Stimulated activated CD8-positive, alpha-beta memory T cell treated with anti-CD3 and anti-CD28 coated beads, Interleukin-4, amount 100 ng/mL, for 48 hours (primary cell): ENCODE data around the gene FAM193B.
"Not testable (repeated sequence)": the region's sequence is repeated elsewhere in the genome, so short reads cannot be mapped to it uniquely, and the experiment has no call there.

Experiments used
- DNase-seq: peaks from one replicate; pipeline ENCODE4 v3.0.0-alpha.2; 2020

FAM193B gene

DNA sequence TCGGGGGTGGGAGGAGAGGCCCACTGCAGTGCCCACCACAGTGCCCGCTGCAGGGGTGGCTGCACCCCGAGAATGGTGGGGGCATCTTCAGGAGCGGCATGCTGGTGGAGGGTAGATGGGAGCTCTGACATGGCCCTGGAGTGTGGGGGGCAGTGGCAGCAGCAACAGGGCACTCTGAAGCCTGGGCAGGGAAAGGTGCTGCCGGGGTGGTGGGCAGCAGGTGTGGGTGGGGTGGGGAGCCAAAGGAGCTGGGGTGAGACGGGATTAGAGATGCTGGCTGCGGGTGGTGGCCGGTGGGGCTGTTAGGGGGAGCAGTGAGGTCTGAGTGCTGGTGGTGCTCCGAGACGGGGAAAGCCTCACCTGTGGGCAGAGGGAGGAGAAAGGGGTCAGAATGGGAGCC is 18.0 kb downstream of the FAM193B start:
- DNase-seq, result no peak

DNA sequence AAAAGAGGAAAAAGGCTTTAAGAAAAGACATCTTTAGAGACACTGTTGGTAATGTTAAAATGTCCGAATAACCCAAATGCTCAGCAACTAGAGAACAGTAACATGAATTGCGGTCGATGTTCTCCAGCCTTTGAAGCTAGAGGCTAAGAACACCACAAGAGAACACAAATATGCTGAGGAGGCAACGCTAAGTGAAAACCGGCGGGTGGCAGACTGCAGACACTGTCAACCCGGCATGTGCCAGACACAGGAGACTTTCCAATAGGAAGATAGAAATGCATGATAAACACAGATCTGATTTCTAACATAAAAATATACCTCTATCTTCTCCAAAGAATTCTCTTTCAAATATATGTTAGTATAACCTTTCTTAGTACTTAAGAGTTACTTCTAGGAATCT is 19.2 kb downstream of the FAM193B start:
- no peak for DNase-seq

DNA sequence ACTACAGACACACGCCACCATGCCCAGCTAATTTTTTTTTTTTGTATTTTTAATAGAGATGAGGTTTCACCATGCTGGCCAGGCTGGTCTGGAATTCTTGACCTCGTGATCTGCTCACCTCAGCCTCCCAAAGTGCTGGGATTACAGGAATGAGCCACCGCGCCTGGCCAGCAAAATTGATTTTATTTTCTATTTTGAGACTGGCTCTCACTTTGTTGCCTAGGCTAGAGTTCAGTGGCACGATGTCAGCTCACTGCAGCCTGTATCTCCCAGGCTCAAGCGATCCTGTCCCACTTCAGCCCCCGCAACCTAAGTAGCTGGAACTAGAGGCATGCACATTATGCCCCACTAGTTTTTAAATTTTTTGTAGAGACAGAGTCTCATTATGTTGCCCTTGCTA is 19.9 kb downstream of the FAM193B start:
- DNase-seq, result not testable (repeated sequence)

DNA sequence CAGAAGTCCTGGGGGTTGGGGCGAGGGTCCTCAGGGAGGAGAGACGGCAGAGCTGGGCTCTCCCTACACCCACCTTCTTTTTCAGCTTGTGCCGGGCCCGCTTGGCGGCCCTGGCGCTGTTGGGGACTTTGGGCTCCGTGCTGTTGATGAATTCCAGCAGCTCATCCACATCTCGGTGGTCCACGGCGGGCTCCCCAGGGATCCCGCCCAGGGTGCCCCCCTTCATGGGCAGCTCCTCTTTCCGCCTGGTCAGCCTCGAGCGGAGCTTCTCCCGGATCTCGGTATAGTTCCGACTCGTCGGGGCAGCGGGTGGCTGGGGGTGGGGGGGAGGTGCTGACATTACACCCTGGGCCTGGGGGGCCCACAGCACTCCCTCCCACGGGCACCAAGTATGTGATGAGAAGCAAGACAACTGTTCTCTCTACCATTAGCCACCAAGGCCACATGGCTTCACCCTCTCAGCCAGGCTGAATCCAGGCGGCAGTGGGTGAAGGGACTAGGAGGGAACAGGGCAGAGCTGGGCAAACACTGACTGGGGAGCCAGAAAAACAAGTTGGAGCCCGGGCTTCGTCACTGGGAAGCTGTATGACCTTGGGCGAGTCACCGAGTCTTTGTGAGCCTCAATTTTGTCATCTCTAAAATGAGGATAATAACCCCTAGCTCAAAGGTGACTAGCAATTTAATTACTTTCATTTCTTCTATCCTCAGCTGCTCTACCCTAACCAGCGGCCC is 23.0 kb downstream of the FAM193B start:
- DNase-seq, result no peak

DNA sequence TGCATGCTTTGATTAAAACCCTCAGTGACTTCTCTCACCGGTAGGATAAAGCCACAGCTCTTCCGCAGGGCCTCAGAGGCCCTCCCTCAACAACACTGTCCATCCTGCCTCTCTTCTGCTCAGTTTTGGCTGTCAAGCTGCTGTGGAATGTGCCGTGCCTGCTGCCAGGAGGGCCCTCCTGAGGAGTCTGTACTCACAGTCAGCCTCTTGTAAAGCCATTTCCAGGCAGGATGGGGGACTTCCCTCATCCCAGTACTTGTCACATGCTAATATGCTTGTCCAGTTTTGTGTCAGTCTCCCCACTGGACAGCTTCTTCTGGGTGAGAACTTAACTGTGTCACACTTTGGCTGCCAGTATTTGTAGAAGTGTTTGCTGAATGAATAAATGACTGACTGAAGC is 23.7 kb downstream of the FAM193B start:
- DNase-seq, result no peak

DNA sequence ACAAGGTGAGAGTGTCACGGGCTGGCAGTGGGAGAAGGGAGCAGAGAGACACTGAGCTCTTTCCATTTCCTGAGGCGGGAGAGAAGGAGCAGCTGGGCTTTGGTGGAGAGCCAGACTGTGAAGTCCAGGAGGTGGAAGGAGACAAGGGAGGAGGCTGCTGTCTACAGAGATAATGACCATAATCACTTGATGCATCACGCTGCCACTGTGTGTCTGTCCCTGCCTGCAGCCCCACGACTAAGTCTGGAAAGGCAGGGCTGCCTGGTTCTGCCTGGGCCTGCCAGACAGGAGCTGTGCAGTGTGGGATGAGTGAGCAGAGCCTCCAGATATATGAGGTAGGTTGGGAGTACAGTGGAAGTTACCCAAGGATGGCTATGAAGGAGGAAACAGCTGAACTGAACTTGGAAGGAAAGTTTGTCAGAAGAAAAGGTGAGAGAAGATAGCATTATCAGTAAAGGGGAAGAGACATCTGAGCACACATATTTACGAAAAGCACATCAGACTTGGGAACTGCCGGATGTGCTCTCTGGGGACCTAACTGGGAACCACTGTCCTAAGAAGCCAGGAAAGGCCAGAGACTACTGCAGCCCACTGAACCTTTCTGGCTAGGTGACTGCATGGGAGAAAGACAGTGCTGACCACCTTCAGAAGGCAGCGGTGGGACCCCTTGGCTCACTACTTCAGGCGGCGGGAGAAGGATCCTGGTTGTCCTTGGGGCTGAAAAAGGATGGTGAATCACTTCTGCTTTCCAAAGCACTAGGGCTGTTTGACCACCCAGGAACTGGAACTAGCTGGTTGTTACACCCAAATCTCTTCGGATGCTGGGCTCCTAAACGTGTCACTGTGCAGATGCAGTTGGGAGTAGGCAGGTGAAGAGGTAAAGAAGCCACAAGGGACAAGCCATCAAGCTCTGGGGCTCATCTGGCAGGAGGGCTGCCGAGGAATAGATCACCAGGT is 24.8 kb downstream of the FAM193B start:
- DNase-seq, result no peak

DNA sequence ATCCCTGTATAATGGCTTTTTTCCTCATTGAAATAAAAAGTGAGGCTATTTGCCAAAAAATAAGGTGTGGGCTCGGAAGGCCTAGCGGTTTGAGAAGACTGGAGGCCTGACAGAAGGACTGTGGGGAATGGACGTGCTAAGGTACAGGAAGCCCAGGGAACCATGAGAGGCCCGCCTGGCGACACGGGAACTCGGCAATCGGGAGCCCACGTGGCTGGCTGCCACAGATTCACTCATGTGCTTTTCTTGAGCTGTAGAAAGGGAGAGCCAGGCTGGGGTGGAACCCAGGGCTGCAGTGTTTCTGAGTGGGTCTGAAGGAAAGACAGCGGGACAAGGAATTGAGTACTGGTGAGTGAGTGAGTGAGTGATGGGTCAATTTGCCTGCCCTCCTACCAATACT is 25.7 kb downstream of the FAM193B start:
- DNase-seq, result no peak

DNA sequence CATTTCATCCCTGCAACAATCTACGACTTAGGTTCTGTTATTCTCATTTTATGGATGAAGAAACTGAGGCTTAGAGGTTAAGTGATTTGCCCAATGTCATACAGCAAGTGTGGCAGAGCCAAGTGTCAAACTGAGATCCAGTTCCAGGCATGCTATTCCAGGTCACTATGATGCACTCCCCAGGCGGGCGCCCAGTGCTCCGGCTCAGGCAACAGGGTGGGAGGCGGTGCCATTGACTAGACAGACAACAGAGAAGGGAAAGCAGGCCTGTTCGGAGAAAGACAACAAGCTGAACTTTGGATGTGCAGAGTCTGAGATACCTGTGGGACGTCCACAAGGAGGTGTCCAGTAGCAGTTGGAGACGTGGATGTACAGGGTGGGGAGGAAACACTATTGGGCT is 26.8 kb downstream of the FAM193B start:
- no peak for DNase-seq

DNA sequence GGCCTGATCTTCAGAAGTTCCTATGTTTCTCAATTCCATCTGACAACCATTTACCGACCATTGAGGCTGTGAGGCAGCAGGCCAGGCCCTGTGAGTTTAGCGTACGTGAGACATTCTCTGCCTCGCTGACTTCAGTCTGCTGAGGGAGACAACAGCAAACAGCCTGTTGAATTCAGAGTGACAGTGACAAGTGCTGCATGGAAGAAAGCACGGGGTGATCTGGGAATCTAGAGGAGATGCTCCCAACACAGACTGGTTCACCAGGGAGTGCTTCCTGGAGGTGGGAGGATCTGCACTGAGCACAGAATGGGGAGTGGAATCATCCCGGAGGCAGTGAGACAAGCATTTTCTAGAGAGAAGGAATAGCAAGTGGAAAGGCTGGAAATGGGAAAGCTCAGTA is 27.6 kb downstream of the FAM193B start:
- DNase-seq, result no peak

DNA sequence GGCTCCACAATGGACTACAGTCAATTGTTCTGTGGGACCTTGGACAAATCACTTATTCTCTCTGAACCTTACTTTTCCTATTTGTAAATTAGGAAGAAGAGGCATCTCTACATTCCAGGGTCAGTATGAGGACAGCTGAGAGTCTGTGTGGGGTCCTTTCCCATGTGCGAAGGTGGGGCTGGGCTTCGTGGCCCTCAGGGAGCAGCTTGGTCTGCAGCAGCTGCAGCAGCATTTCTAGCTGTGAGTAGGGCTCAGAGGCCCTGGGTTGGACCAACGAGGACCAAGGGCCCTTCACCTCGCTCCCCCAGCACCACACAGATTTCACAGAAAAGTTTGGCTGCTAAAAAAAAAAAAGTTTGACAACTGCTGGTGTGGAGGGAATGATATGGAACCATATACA is 28.2 kb downstream of the FAM193B start:
- no peak for DNase-seq

DNA sequence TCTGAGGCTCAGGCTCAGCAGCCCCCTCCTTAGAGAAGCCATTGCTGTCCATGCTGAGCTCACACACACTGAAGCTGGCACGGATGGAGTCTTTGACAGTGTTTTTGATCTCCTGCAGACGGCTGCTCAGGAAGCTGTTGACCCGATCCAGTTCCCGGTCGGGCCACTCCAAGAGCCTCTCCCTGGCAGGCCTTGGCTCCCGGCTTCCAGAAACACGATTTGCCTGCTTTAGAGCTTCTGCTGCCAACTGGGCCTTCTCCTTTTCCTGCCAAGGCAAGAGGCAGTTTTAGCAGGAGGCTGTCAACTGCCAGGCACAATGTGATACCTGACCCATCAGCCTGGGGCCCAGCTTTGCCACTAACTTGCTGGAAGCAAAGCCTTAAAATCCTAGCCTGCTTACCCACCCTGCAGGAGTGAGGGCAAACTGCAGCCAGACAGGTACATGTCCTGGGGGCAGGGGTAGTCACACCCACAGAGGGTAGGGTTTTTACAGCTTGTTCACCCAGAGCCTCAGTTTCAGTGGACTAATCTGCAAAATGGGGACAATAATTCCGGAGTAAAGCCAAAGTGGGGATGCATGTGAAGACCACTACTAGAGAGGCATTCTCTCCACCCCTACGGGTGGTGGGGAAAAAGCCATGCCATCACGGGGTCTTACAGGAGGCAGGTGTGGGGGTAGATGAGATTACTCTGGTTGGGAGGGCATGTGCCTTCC is 29.3 kb downstream of the FAM193B start:
- no peak for DNase-seq

DNA sequence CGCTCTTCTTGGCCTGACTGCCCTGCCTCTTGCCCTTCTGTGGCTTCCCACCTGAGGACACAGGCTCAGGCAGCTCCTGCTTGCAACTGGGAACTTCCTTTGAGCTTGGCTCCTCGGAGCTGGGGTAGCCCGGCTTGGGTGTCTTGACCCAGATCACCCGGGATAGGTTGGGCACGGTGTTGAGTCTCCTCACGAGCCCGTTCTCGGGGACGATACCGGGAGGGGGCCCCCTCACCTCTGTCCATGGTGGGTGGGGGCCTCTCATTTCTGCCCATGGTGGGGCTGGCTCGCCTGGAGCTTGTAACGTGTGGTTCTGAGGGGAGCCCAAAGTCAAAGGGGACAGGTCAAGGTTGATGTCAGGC is 29.8 kb downstream of the FAM193B start:
- no peak for DNase-seq

DNA sequence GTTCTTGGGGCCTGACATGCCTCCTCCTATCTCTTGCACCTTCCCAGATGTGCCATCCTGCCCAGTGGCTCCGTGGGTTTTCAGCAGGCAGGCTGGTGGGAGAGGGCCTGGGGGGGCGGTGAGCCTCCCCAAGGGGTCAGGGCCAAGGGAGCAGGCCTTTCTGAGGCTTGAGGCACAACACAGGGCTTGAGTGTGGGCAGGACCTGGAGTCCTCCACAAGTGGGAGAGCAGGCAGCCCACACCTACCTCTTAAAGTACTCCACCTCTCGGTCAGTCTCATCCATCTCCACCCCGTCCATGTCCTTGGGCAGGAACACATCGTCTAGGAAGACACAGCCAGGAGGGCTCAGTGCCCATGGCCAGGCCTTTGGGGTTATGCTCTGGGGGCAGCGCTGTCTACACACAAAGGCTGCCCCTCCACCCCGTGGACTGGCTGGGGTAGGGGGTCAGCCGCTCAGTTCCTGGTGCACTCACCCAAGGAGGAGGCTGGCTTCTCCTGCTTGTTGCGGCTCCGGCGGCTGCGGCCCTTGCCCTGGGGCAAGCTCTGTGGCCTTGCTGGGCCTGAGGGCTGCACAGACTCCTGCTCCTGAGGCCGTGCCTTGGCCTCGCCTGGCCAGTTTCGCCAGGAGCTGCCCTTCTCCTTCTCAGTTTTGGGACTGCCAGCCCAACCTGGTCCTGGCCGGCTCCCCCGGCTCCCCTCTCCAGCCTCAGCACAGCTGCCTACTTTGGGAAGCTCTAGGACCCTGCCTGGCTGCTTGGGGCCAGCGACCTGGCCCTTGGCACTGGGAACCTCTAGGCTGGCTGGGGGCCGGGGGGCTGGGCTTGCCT is 30.4 kb downstream of the FAM193B start:
- DNase-seq, result no peak

DNA sequence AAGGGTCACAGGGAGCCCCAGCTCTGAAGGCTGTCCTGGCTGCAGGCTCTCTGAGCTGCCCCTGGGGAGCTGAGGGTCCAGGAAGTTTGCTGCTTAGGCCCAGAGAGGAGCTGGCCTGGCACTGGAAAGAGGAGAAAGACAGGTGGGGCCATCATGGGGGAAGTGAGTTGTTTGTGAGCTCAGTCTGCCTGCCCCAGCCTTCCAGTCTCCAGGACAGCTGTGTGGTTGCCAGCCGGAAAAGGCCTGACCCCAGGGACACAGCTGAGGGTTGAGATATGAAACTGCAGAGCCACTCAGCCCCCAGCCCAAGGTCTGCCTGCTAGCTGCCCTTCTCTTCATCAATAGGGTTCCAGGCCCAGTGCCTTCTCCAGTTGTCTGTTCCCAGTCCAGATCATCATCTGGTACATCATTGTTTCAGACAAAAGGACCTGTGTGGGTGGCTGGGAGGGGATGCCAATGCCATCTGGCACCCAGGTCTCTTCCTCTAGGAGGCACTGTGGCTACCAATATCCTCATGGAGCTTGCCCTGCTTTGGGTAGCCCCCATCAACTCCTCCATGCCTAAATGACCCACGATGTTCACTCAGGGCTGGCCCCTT is 33.3 kb downstream of the FAM193B start:
- no peak for DNase-seq

DNA sequence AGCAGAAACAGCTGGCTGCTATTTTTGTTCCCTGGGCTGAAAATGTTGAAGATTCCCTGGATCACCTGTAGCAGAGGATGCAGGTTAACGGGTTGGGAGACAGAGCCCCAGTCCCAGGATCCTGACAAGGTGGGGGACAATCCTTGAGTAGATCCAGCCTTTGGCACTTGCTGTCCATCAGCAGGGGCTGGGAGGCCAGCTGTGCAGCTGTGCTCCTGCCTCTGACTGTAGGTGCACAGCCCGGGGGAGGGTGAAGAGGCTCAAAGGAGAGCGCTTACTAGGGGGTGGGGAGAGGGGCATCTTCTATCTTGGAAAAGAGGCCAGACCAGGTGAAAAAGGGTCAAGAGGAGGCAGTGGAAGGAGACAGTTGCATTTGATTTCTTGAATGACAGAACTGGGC is 34.1 kb downstream of the FAM193B start:
- DNase-seq, result no peak

DNA sequence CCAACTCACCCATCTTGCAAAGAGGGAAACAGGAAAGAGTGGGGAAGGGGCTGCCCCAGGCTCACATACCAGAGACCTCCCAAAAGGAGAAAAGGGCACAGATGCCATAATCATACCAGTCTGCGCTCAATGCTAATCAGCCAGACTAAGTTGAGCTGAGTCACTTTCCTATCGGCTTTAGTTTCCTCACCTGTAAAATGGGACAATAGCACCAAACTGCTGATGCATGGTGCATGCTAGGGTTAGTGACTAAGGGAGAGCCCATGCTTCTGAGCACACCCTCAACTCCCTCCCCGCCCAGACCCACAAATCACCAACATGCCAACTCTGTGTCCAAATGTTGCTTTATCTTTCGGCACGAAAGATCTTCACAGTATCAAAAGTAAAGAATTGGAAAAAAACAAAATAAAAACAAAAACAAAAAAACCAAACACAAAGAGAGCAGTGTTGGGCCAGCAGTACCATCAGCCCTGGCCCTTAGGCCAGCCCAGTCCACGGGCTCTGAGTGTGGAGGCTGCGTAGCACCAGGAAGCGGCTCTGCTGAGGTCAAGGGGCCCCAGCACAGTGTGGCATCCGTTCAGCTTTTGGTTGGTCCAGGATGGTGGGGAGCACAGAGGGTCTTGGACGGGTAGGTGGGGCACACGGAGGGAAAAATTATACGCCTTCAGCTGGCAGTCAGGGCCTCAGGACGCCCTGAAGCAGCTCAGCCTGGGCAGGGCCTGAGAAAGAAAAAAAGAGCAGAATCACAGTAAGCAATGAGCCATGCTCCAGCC is 34.7 kb downstream of the FAM193B start:
- no peak for DNase-seq

DNA sequence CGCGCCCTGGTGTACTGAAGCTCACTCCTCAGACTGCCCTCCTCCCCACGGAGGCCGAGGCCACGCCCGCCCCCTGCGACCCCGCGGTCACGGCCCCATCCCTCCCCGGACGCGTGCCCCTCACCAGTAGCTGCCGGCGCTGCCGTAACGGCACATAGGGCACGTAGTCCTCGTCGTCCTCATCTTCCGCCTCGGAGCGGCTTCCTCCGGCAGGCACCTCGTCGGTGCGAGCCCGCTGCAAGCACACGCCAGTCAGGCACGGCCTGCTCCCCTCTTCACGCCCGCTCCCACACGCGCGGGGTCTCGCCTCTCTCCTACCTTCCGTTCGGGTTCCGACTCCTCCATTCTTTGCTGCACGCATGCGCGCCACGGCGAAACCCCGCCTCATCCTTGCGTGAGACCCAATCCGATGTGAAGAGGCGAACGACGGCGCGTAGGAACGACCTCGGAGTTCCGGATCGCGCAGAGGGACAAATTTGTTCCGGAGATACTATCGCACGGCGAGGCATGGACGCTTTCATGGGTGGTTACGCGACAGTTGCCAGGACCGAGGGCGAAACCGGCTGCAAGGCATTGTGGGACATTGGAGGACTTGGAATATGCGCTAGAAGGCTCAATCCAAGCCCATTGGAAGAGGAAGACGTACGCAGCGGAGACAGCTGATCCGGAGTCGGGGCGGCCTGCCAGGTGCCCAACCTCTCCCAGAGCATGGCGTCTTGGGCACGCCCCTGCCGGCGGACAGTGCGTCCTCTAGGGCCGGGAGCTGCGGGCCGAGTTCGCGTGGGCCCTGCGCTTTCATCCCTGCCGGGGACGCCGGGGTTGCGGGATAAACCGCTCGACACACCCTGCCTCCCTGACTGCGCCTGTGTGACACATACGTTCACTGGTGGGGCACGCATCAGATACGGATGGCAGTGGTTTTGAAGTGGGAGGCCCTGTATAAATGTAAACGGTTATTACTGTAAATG is 37.5 kb downstream of the FAM193B start, which contains the start of gene DDX41:
DDX41 (minus strand) TSS at position 361 of the 968 bp plus-strand sequence; CDS start at position 345, 16 bp downstream.
- DNase-seq, result peak; percentile 97

DNA sequence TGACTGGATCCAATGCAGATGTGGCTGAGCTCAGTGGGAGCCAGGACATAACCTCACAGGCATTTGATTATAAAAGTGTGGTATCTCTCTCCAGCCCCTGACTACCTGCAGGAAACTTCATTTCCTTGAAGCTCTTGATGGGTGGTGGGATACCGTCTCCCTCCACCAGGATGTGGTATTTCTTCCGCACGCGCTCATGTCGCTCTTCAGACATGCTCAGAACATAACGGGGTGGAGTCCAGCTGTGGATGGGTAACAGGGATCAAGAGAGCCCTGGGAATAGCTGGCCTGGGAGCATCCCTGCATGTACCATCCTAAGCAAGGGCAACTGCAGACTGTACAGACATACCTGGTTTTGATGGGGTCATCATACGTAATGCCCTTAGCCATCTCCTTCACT is 38.8 kb downstream of the FAM193B start:
- DNase-seq, result no peak

DNA sequence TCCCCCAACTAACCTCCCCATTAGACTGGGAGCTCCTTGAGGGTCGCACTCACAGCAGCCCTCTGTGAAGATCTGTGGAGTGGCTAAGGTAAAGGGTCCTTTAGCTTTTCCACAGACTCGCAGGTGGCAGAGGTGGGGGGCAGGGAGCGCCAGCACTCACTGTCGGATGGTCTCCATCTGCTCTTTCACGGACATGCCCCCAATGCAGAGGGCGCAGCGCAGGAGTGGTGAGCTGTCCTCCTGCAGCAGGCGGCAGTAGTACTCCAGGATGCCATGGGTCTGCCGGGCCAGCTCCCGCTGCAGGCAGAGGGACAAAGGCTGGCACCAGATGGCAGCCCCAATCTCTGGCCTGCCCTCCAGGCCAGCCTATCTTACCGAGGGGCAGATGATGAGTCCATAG is 39.8 kb downstream of the FAM193B start:
- DNase-seq, result no peak

DNA sequence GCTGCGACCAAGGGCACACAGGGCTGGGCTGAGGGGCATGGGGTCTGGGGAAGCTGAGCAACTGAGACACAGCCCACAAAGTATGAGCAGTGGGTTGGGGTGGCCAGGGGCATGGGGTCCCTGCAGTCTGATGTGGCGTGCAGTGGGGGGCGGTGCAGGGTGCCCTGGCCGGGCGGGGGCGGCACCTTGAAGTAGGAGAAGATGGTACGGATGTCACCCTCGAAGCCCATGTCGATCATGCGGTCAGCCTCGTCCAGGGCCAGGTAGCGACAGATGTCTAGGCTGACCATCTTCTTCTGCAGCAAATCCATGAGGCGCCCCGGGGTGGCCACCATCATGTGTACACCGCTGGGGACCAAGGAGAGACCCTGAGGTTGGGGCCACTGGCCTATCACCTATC is 40.9 kb downstream of the FAM193B start:
- no peak for DNase-seq
